Stimulated activated CD4-positive, alpha-beta T cell treated with anti-CD3 and anti-CD28 coated beads, Interleukin-1b, Interleukin-23, amount 100 ng/mL, for 1 hour (primary cell): ENCODE results near the gene IMMP2L.

ENCODE experiments used
- DNase-seq, 2 donors: peaks; one replicate each; pipeline ENCODE4 v3.0.0-alpha.2; 2020; ENCODE audit warnings: low read depth in 2 of 2

The IMMP2L gene

DNA sequence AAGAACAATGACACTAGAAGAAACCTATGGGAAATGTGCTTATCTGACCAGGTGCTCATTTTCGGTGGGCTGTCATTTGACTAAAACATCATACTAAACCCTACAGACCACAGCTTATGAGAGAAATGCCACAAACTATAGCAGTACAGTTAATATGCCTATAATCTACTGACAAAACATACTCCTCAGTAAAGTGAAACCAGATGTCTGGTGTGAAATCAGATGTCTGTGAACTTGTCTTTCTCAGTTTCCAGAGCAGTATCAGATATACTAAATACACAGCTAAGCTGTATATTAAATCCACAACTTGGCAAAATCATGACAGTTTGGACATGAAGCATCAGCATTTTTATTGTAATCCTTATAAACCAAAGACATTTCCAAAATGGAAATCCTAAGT, 3.3 kb downstream of the IMMP2L start:
- DNase-seq, result no peak

DNA sequence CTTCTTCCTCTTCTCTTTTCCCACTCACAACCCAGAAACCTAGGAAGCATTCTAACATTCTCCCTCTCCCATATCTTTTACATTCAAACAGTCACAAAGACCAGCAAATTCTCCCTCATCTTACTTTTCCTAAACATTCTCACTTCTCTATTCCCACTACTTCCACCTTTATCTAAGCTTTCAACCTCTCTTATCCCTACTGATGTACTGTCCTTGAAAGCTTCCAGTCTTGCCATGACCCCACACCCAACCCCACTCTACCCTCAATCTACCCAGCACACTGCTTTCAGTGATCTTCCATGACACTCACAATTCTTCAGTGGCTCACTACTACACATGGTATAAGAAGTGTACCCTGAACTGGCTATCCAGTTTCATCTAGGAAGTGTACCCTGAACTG, 5.3 kb downstream of the IMMP2L start:
- no peak for DNase-seq

DNA sequence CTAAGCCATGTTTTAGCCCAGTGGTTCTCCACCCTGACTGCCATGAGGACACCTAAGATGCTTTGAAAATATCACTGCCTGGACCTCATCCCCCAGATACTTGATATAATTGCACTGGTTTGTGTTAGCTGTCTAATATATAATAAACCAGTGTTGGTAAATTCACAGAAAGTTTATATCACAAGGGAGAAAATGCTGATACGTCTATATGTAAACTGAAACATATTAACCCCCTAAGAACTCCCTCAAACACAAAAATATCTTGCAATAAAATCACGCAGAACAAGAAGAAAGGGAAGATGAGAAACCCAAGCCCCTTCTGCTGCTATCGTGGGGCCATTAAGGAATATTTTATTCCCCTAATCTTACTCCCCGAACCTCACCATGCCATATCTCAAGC, 8.2 kb downstream of the IMMP2L start:
- no peak for DNase-seq

DNA sequence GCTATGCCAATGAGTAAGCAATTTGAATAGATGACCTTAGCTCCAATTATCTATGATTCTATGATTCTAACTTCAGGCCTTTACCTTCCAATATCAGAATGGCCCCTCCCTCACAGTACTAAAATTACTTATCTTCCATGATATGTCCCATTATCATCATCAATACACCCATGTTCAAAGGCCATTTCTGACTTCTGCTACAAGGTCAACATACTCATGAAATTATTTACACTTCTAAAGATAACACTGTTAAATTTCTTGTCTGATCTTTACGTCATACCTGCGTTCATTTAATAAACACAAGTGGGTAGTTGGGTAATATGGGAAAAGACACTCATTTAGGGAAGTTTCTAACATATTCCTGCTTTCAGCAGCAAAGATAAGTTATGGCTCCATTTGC, 21.2 kb downstream of the IMMP2L start:
- DNase-seq, result no peak

DNA sequence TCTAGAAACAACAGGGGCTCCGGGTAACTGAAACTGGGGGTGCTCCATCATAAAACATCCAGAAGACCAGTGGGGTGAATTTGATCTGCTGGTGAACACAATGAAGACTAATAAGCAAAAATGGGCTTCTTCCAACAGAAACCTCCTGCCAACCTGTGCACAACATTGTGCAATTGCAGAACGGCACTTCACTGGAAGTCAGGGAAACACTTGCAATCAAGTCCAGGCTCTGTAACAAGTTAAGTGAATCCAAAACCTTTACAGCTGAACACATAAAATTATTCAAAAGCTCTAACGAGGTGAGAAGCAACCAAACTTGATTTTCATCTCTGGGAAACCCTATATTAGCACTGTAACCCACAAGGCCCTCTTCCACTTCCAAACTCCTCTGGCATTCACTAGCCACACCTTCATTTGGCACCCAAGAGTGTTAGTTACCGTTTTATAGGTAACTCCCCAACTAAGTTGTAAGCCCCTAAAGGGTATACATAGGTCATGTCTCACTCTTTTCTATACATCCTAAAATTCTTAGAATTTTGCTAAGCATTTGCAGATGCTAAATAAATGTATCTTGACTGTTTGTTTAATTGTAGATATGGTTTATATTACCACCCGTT, 22.0 kb downstream of the IMMP2L start:
- DNase-seq, result no peak

DNA sequence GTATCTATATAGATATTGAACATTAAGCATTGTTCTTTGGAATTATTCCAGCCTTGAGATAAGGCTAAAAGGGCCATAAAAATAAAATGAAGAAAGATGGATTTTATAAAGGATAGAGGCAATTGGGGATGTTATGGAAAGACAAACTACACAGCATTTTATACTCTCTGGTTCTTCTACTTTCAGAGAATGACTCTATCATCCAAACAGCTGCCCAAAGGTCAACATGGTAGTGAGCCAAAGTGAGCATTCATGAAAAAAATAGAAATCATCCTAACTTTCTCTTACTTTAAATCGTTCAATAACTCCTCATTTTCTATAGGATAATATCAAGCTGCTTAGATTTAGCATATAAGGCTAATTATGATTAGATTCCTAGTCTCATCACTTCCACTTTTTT, 25.2 kb downstream of the IMMP2L start:
- no peak for DNase-seq

DNA sequence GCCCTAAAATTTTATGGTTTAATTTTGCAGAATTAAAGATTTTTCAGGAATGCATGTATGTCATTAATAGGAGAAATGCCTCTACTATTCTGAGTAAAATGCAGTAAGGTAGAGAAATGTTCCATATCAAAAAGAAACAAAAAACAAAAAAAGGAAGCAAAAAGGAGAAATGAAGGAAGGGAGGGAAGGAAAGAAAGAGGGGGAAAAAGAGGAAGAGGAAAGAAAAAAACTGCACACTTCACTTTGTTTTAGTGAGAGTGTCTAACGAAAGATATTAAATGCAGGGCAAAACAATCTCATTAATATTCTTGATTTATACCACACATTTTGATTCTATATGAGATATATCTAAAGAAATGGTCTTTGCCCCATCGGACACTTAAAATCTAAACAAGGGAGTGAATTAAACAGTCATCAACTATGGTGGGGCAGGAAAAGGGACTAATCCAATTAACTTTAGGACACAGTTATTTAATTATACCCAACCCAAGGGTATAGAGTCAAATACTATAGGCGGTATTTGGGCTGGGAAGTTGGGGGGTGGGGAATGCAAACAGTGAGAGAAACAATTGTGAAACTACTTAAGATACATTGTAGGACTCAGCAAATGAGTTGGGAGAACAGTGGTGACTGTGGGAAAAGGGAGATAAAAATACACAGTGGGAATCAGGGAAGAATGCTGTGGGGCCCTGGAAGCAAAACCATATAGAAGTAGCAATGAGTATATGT, 27.0 kb downstream of the IMMP2L start:
- no peak for DNase-seq

DNA sequence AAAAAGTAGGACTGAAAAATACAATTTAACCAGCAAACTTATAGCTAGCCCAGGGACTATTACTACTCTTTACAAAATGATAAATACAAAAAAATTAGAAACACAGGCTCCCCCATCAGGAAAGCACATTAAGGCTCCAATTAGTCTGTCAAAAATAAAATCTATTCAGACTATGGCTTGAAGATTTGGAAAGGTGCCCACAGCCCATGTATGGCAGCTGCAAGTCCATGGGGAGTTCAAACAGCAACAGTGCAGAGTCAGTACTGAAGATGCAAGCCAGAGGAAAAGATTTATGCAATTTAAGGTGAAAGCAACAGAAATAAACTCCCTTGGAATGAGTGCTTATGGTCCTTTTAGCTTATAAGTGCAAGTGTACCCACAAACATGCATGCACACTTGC, 29.7 kb downstream of the IMMP2L start:
- no peak for DNase-seq

DNA sequence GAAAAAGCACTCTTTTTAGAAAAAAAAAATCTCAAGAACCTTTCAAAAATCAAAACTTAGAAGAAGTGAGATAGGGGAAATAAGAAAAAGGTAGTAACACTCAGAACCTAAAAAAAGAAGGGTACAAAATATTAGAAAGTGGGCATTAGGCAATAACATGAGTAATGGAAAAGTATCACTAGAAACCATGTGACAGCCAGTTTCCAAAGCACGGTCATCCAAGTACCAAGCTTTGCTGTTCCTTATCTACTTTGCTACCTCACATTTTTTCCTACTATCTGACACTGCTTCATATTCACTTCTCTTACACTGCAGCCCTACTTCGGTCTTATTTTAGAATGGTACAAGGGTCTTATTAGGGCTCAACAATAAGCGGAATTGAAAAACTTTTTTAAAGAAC, 30.3 kb downstream of the IMMP2L start:
- DNase-seq, result no peak

DNA sequence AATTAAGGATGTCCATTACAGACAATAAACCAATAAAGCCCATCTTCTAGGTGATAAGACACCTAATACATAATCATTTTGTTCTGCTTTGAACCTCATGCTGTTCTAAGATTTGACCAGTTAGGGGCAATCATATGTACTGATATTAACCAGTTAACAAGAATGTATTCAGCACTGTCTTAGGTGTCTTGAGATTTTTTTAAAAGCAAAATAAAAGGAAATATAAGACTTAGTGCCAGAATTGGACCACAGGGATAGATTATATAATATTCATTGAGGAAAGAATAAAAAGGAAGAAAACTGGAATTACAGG, 32.0 kb downstream of the IMMP2L start:
- DNase-seq, result no peak

DNA sequence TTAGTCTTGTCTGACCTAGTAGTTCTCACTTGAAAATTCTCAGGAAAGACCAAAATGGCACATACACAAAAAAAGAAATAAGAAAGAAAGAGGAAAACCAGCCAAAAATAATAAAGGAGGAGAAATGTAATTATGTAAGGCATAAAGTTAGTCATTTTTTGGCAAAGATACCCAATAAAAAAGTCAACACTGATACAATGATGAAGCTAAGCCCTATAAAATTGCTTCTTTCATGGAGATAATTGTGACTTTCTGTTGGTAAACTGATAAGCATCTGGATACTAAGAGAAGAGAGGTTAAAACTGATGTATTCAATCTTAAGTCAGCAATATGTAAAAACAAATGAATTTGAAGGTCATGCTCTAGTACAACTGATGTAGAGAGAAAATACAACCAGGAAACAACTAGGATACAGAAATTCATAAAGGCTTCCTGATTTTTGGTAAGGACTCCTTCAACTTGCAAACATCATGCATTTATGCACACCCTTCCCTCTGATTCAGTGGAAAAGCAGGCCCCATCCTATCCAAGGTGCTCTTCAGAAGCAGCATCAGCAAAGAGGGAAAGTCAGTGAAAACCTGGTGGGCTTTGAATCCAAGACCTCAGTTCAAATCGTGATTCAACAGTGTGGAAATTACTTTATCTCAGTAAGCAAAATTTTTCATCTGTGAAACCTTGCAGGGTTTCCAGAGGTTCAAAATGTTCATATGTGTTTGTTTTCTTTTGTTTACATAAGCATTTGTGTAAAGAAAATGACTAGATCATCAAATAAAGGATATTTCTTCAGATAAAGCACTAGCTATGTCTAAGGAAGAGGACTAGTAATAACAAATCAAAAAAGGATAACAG, 32.6 kb downstream of the IMMP2L start:
- DNase-seq, result no peak

DNA sequence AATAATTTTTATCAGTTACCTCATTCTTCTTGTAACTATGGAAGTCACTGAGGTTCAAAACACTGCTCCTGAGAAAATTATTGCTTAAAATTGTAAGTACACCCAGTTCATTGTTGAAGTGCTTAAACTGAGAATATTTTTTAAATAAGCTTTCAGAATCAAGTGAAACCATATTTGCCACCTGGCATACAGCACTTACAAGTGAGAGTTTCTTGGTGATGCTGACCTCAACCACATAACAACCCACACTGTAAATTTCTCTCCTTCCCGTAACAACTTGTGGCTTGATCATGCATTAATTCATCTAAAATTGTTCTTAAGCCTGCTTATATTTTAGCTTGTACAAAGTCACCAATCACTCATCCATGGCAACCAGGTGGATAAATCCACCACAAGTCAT, 34.0 kb downstream of the IMMP2L start:
- DNase-seq, result no peak

DNA sequence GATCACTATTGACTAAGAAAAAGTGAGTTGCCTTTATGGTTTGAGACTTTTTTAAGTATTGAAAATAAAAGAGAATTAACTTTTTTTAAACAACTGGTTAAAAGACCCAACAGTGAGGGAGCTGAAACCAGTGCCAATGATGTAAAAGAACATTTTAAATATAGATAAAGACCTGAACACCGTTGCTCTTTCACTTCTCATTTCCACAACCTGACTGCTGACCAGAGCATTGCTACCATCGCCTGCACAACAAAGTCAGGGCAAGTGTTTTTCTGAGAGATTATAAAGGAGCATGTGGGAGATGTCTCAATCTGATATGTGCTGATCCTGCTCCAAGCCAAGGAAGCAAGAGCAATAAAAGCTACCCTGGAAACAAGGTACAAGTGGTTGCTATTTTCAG, 34.7 kb downstream of the IMMP2L start:
- DNase-seq, result no peak

DNA sequence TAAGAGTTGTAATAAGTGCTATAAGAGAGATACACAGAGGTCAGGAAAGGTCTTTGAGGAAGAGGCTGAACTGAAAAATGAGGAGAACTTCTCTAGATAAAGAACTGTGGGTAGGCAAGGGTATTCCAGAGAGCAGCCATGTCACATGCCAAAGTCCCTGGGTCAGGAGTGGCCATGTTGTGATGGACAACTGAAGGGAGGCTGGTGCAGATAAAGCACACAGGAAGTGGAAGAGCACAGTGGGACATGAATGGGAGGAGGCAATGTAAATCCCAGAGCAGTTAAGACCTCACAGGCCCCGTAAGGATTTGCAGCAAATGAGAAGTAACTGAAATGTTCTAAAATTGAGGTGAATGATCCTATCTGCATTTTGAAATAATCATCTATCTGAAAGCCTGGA, 37.2 kb downstream of the IMMP2L start:
- no peak for DNase-seq

DNA sequence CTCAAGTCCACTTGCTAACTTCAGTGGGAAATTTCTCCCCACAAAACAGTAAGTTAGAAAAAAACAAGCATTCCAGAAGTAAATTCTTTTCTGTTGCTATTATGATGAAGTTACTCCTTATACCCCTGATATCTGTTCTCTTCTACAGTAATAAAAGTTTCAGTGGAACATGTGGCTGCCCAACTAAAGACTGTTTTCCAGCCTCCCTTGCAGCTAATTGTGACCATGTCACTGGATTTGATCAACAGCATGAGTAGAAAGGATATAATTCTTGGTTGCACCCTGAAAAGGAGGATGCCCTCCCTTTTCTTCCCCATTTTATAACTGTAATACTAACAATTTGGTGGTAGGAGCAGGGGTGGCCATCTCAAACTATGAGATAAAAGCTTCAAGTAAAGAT, 40.6 kb downstream of the IMMP2L start:
- no peak for DNase-seq

DNA sequence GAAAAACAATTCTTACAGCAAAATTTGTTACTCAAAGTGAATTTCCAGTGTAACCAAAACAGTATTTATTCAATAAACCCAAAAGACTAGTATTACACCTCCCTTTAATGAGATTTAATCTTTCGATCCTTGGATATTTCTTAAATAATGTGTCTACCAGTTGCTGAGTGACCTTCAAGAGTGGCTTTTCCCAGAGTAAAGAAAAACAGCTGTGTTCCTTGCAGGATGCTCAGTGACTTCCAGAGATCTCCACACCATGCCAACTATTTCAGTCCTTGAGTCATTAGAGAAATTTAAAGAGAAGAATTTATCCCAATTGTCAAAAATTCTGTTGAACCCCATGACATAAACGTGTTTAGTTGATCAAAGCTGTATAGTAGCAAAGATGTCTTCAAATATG, 44.0 kb downstream of the IMMP2L start:
- DNase-seq, result no peak

DNA sequence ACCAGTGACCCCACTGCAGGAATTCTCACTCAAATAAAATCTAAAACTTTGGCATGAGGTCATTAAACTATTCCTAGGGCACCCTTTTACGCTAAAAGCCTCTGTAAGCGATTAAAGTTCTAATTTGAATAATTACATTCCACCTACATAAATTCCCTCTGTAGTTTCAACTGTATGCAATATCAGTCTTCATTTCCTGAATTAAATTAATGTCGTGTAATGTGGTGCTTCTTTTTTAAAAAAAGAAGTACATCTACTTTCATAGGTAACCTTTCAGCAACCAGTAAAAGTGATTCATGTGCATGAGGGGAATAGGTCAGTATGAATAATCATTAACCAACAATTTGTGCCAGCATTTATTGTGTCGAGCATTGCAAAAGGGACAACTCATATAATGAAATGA, 44.7 kb downstream of the IMMP2L start:
- no peak for DNase-seq

DNA sequence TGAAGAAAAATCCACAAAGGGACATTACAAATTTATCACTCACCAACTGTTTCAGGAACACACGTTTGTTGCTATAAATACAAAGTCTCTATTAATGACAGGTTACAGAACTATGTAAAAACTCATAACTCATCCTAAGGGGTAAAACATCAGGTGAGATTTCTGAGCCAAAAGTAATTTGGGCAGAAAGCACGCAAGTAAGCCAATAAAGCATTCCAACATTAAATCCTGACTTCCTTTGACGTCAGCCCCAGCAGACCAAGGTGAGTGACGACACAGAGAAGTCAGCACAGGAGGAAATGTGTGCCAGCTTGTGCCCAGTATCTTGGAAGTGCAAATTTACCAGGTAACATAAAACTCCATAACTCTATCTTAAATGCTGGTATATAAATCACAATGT, 45.7 kb downstream of the IMMP2L start:
- no peak for DNase-seq

DNA sequence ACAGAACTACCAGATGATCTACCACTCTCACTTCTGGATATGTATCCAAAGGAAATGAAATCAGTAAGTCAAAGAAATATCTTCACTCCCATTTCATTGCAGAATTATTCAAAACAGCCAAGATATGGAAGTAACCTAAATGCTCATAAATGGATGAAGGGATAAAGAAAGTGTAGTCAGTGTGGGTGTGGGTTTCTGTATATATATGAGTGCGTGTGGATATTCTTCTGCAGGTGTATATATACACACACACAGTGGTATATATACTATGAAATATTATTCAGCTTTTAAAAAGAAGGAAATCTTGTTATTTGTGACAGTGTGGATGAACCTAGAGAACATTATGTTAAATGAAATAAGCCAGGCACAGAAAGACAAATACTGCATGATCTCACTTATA, 48.7 kb downstream of the IMMP2L start:
- no peak for DNase-seq

DNA sequence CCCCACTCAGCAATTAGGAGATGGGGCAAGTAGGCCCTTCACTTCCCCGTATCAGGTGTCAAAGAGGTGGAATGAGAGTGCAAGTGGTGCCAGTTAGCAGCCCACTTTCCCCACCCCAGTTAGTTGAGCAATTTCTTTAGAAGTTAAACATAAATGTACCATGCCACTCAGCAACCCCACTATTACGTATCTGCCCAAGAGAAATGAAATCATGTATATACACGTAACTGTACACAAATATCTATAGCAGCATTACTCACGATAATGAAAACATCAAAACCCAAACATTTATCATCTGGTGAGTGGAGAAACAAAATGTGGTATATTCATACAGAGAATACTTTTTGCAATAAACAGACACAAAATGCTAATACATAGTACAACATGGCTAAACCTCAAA, 50.4 kb downstream of the IMMP2L start:
- no peak for DNase-seq

DNA sequence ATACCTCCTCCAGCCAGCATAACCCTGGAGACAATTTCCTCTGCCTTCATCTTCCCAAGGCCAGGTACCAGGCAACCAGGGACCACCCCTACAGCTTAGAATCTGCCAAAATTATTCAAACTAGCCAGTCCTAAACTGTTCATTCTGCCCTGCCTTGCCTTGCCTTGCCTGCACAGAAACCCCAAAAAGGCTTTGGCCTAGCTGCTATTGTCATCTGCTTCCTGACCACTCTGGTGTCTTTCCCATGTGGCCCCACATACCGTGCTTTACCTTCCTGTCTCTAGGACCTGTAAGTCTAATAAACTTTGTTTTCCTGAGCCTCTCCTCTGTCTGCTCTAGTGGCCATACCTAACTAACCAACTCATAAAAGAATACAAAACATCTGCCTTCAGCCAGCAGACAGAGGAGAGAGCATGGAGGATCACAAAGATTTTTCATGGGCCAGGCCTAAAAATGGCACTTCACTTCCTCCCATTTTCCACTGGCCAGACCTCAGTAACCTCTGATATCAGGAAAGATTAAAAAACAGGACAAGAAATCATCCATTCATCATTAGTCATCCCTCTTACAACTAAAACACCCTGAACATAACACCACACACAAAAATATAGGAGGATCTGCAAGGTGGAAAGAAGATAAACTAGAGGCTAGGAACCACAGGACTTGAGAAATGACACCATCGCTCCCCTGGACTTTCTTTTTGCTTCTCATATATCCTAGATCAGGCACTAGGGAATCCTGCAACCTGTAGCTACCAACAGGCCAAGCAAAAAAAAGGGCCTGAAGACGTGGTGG, 51.5 kb downstream of the IMMP2L start:
- DNase-seq, result no peak

DNA sequence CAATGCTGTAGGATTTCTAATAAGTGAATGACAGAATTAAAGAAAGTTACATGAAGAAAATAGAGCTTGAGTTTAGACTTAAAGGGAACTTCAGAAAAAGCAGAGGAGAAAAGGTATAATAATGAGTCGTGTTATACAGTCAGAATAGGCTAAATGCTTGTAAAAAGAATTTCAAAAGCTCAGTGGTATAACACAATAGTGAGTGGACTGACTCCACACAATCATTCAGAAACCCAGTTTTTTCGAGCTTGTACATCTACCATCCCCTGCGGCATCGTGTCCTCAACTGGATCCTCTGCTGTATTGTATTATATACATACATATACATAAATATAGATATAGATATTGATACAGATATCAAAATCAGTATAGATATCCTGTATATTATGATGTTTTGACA, 52.2 kb downstream of the IMMP2L start:
- DNase-seq, result no peak
